H1 (cell line): ENCODE measurements around the gene XRRA1. TPM values are rescaled to one million over a fixed set of nuclear protein-coding genes. Genes with fewer than 3 reads are reported as not detected.
A peak's percentile ranks its signal among the peaks of the same experiment; 100 is the strongest.

Experiments used
- CTCF ChIA-PET: fragments of 300-600 bp; sonication (Branson Sonifier 250); formaldehyde crosslinking; loops from one replicate; lab custom pipeline; 2021; ENCODE audit not compliant: partially characterized antibody; lab: Charles Lee
- POLR2A ChIA-PET: fragments of 300-600 bp; sonication (Branson Sonifier 250); formaldehyde crosslinking; loops from one replicate; lab custom pipeline; 2021; ENCODE audit warnings: inconsistent platforms; ENCODE audit not compliant: partially characterized antibody; lab: Charles Lee
- DNase-seq, 2 experiments: peaks; one replicate each; pipeline versions ENCODE4 v3.0.0 to v3.0.0-alpha.2; 2010 to 2022; ENCODE audit warnings: low spot score in 2 of 2, low read depth in 1 of 2, mixed read lengths in 1 of 2
- FAIRE-seq: peaks from 2 replicates; lab custom pipeline; 2011; peaks lifted over from hg19 to GRCh38; lab: Jason Lieb, UNC
- H2AFZ ChIP-seq: 2 replicates; pipeline ENCODE4 v1.8.1; 2012; ENCODE audit warnings: low read length, inconsistent platforms
- H2AK5ac ChIP-seq: 2 replicates; pipeline ENCODE4 v1.6.1; 2013; ENCODE audit warnings: low read depth, low read length
- H2BK120ac ChIP-seq: replicated peaks from 2 replicates; pipeline ENCODE3; 2013; ENCODE audit warnings: low read depth, low read length, inconsistent platforms
- H2BK12ac ChIP-seq: 2 replicates; pipeline ENCODE4 v1.6.1; 2013; ENCODE audit warnings: low read depth, low read length
- H2BK15ac ChIP-seq: 2 replicates; pipeline ENCODE4 v1.6.1; 2013; ENCODE audit warnings: low read length
- H2BK20ac ChIP-seq: 2 replicates; pipeline ENCODE4 v1.6.1; 2013; ENCODE audit warnings: low read length
- H2BK5ac ChIP-seq: 2 replicates; pipeline ENCODE4 v1.6.1; 2013; ENCODE audit warnings: low read depth, low read length
- H3K14ac ChIP-seq: 2 replicates; pipeline ENCODE4 v1.6.1; 2013; ENCODE audit warnings: inconsistent platforms; ENCODE audit not compliant: insufficient read length
- H3K18ac ChIP-seq: 2 replicates; pipeline ENCODE4 v1.6.1; 2013; ENCODE audit warnings: low read length; ENCODE audit errors: extremely low read depth
- H3K23ac ChIP-seq: 2 replicates; pipeline ENCODE4 v1.6.1; 2013; ENCODE audit warnings: inconsistent platforms; ENCODE audit not compliant: insufficient read length
- H3K23me2 ChIP-seq: 2 replicates; pipeline ENCODE4 v1.6.1; 2013; ENCODE audit warnings: low read depth, low read length
- H3K27ac ChIP-seq: 2 replicates; pipeline ENCODE4 v1.6.1; 2011; ENCODE audit warnings: low read depth, low read length, inconsistent platforms
- H3K27me3 ChIP-seq, 4 experiments: replicated peaks in 1 of 4; 1 replicate in 1 of 4; 2 replicates in 3 of 4; pipeline versions ENCODE4 v1.6.1 to v1.8.1; 2011 to 2013; ENCODE audit warnings: low read length in 3 of 4, mild to moderate bottlenecking in 3 of 4, inconsistent platforms in 2 of 4, mixed read lengths in 2 of 4, moderate library complexity in 1 of 4; ENCODE audit not compliant: control insufficient read depth in 3 of 4, insufficient read depth in 3 of 4; ENCODE audit errors: extremely low read depth in 1 of 4
- H3K36me3 ChIP-seq, 4 experiments: 2 replicates each; pipeline versions ENCODE4 v1.6.1 to v1.8.1; 2011 to 2013; ENCODE audit warnings: mild to moderate bottlenecking in 4 of 4, low read length in 3 of 4, moderate library complexity in 2 of 4, control low read depth in 1 of 4, inconsistent platforms in 1 of 4; ENCODE audit not compliant: insufficient read depth in 4 of 4, control insufficient read depth in 2 of 4
- H3K4ac ChIP-seq: replicated peaks from 2 replicates; pipeline ENCODE3; 2013; ENCODE audit warnings: low read length, low read depth, mixed read lengths, inconsistent platforms; ENCODE audit not compliant: insufficient read length
- H3K4me1 ChIP-seq, 4 experiments: replicated peaks in 1 of 4; 1 replicate in 1 of 4; 2 replicates in 3 of 4; pipeline versions ENCODE4 v1.6.1 to v1.8.1; 2011 to 2013; ENCODE audit warnings: low read length in 3 of 4, inconsistent platforms in 2 of 4, mixed read lengths in 1 of 4; ENCODE audit not compliant: insufficient read depth in 4 of 4, control insufficient read depth in 3 of 4
- H3K4me2 ChIP-seq, 2 experiments: 2 replicates each; pipeline versions ENCODE4 v1.6.1 to v1.8.1; 2011 to 2013; ENCODE audit warnings: low read depth in 2 of 2, low read length in 2 of 2, control low read depth in 1 of 2, inconsistent platforms in 1 of 2, mild to moderate bottlenecking in 1 of 2; ENCODE audit not compliant: insufficient read depth in 1 of 2
- H3K4me3 ChIP-seq, 4 experiments: fragments of 200-600, 300-600 bp in 1 of 4; sonication (generic), shearing (Covaris generic), sonication (Bioruptor Twin) in 1 of 4; 2 replicates each; pipeline versions ENCODE4 v1.5.1 to v1.8.1; 2011 to 2016; ENCODE audit warnings: low read length in 4 of 4, low read depth in 3 of 4, control low read depth in 2 of 4, inconsistent platforms in 2 of 4, mild to moderate bottlenecking in 2 of 4, mixed read lengths in 1 of 4, moderate library complexity in 1 of 4; ENCODE audit not compliant: insufficient read depth in 2 of 4; ENCODE audit errors: extremely low read depth in 1 of 4
- H3K56ac ChIP-seq: replicated peaks from 2 replicates; pipeline ENCODE3; 2013; ENCODE audit warnings: low read depth, mild to moderate bottlenecking, mixed read lengths, low read length, inconsistent platforms; ENCODE audit not compliant: insufficient read length
- H3K79me1 ChIP-seq: 2 replicates; pipeline ENCODE4 v1.6.1; 2013; ENCODE audit warnings: low read depth, low read length, control low read depth
- H3K79me2 ChIP-seq, 2 experiments: 2 replicates each; pipeline versions ENCODE4 v1.6.1 to v1.8.1; 2012 to 2013; ENCODE audit warnings: low read length in 2 of 2, mild to moderate bottlenecking in 2 of 2, inconsistent platforms in 1 of 2; ENCODE audit not compliant: insufficient read depth in 2 of 2, control insufficient read depth in 1 of 2
- H3K9ac ChIP-seq, 4 experiments: replicated peaks in 1 of 4; 1 replicate in 1 of 4; 2 replicates in 3 of 4; pipeline versions ENCODE4 v1.6.1 to v1.8.1; 2011 to 2013; ENCODE audit warnings: low read depth in 3 of 4, low read length in 3 of 4, control low read depth in 2 of 4, mild to moderate bottlenecking in 2 of 4, moderate library complexity in 2 of 4, inconsistent platforms in 1 of 4; ENCODE audit errors: extremely low read depth in 1 of 4
- H3K9me3 ChIP-seq, 2 experiments: 2 replicates each; pipeline versions ENCODE4 v1.6.1 to v1.8.1; 2012 to 2013; ENCODE audit warnings: mild to moderate bottlenecking in 2 of 2, moderate library complexity in 2 of 2, control low read depth in 1 of 2, inconsistent platforms in 1 of 2, low read depth in 1 of 2, low read length in 1 of 2, mixed read lengths in 1 of 2; ENCODE audit not compliant: insufficient read depth in 2 of 2
- H4K20me1 ChIP-seq, 2 experiments: replicated peaks in 1 of 2; 2 replicates each; pipeline versions ENCODE3 to v1.8.1; 2011 to 2013; ENCODE audit warnings: inconsistent platforms in 2 of 2, low read length in 2 of 2, mild to moderate bottlenecking in 1 of 2; ENCODE audit not compliant: insufficient read depth in 2 of 2, control insufficient read depth in 1 of 2
- H4K5ac ChIP-seq: 2 replicates; pipeline ENCODE4 v1.6.1; 2013; ENCODE audit warnings: low read length, low read depth, mixed read lengths, inconsistent platforms; ENCODE audit not compliant: insufficient read length
- H4K8ac ChIP-seq: 2 replicates; pipeline ENCODE4 v1.8.0; 2013; ENCODE audit warnings: mild to moderate bottlenecking, moderate library complexity, low read length, inconsistent platforms; ENCODE audit not compliant: insufficient read depth; ENCODE audit errors: extremely low read depth
- H4K91ac ChIP-seq: replicated peaks from 2 replicates; pipeline ENCODE3; 2013; ENCODE audit warnings: low read length, mixed read lengths, inconsistent platforms; ENCODE audit not compliant: insufficient read length
- MAFK ChIP-seq: IDR thresholded peaks from 2 replicates; pipeline ENCODE4 v1.6.1; 2012; ENCODE audit warnings: low read depth, mild to moderate bottlenecking, improper control_type of control experiment, low read length
- RBBP5 ChIP-seq: IDR thresholded peaks from 2 replicates; pipeline ENCODE4 v1.7.1; 2012; ENCODE audit warnings: low read depth, mild to moderate bottlenecking, inconsistent platforms, low read length, moderate library complexity, borderline replicate concordance
- WGBS, 2 experiments: shearing (Covaris generic) in 1 of 2; methylation state at CpG; one replicate each; pipeline versions ENCODE4 v1.1.6 to v1.1.7; 2013 to 2015; ENCODE audit warnings: low lambda C conversion rate in 2 of 2, mixed read lengths in 2 of 2, inconsistent platforms in 1 of 2, low coverage in 1 of 2, missing lambda C conversion rate in 1 of 2; ENCODE audit not compliant: insufficient replicate concordance in 2 of 2, insufficient coverage in 1 of 2, insufficient read length in 1 of 2; ENCODE audit errors: extremely low coverage in 1 of 2, missing lambda C conversion rate in 1 of 2; 5-methylcytosine and 5-hydroxymethylcytosine counted together
- polyA plus RNA-seq, 7 experiments: library from polyadenylated mRNA; depleted of rRNA in 3 of 7; stranded (reverse) in 5 of 7; unstranded in 2 of 7; fragments of >200 nt in 5 of 7; fragments of 200-250 nt in 2 of 7; gene quantifications; 1 replicate in 5 of 7; 2 replicates in 1 of 7; 4 replicates in 1 of 7; pipeline versions ENCODE4 v1.2.1 to v1.2.3, GENCODE V29; 2011 to 2013; ENCODE audit warnings: missing spikeins in 2 of 7, mixed read lengths in 2 of 7
- total RNA-seq: library from RNA; stranded (reverse); fragmentation: NEBNext Ultra II Directional; extraction: Animal tissue kit (Norgen Biotek cat#: 25700); gene quantifications from 2 replicates; pipeline ENCODE4 v1.2.1, GENCODE V29; 2021
- TF ChIP-seq, protein P1 (sequence below): IDR thresholded peaks from 2 replicates; pipeline ENCODE4 v1.6.1; 2011; ENCODE audit warnings: low read length, improper control_type of control experiment

XRRA1 gene
- total and polyA plus RNA-seq, 2 of the 8 experiments (the other 6 are each of a cell fraction or from before 2014, with no cell fraction given) = 2.1 to 7.1 TPM

DNA sequence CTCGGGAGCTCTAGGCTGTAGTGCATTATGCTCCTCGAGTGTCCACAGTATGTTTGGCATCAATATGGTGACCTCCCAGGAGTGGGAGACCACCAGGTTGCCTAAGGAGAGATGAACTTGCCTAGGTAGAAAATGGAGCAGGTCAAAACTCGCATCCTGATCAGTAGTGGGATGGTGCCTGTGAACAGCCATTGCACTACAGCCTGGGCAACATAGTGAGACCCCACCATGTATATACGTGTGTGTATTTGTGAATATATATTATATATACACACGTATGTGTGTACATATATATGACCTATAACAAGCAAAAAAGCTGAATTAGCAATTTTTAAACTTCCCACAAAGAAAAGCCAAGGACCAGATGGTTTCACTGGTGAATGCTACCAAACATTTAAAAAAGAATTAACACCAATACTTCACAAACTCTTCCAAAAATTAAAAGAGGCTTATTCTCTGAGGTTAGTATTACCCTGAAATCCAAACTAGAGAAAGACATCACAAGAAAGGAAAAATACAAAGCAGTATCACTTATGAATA, 102.8 kb downstream of the XRRA1 start:
- Histone ChIP-seq H2AFZ (no peak overlapping the region), H2BK15ac (no peak overlapping the region), H3K9ac (no peak overlapping the region), H4K5ac (no peak overlapping the region), H3K27me3 (no peaks in the 10 kb centered on the region), H3K79me2 (no peaks in the 10 kb centered on the region), H3K4me2 (no peak overlapping the region), H4K20me1 (no peaks in the 10 kb centered on the region), H2BK20ac (no peak overlapping the region), H3K79me1 (no peaks in the 10 kb centered on the region), H2BK5ac (no peak overlapping the region), H2BK12ac (no peak overlapping the region), H2AK5ac (no peak overlapping the region), H4K91ac (no peak overlapping the region), H3K4me3 (no peak overlapping the region), H3K23me2 (no peaks in the 10 kb centered on the region), H3K4me1 (peaks cover 0 to 11% (median 6%) of the 10 kb centered on the region in 4 experiments; a peak in 4 of 7 replicates), H3K56ac (no peak overlapping the region), H3K27ac (no peak overlapping the region), H4K8ac (no peak overlapping the region), H2BK120ac (no peak overlapping the region), H3K14ac (no peak overlapping the region), H3K4ac (no peak overlapping the region), H3K18ac (no peak overlapping the region), H3K36me3 (peaks cover 0 to 7% (median 3%) of the 10 kb centered on the region in 4 experiments; a peak in 4 of 8 replicates), H3K23ac (no peak overlapping the region), H3K9me3 (no peaks in the 10 kb centered on the region)
- no peak for DNase-seq
- ChIA-PET CTCF (no interaction called here), POLR2A (no interaction called here)
- no peak for FAIRE-seq
- TF ChIP-seq MAFK (peak; percentile 55; the same call in 1 of the 2 replicates), RBBP5 (no peak)
- TF ChIP-seq, protein P1, sequence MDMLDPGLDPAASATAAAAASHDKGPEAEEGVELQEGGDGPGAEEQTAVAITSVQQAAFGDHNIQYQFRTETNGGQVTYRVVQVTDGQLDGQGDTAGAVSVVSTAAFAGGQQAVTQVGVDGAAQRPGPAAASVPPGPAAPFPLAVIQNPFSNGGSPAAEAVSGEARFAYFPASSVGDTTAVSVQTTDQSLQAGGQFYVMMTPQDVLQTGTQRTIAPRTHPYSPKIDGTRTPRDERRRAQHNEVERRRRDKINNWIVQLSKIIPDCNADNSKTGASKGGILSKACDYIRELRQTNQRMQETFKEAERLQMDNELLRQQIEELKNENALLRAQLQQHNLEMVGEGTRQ = no peak
- WGBS, 2 experiments = 90% methylated on average over 5 of the region's 5 CpGs; no CpG with 5 or more reads in 1 of the 2 experiments
